Keratinocyte (primary cell): ENCODE results near the gene PI4KA.

Source experiments
- EZH2 ChIP-seq: IDR thresholded peaks from one replicate; pipeline ENCODE4 v1.6.1; 2012; ENCODE audit warnings: inconsistent platforms, mild to moderate bottlenecking, low read length, moderate library complexity
- TF ChIP-seq, protein P1 (sequence below), 3 experiments: IDR thresholded peaks in 1 of 3; conservative IDR thresholded peaks in 1 of 3; optimal IDR thresholded peaks in 1 of 3; 2 replicates in 2 of 3; 3 replicates in 1 of 3; pipeline versions ENCODE3 to v1.5.1; 2011; ENCODE audit warnings: low read length in 3 of 3, mild to moderate bottlenecking in 3 of 3, moderate library complexity in 2 of 3, control low read depth in 1 of 3, inconsistent platforms in 1 of 3; ENCODE audit not compliant: insufficient read depth in 2 of 3; ENCODE audit errors: extremely low read depth in 1 of 3

DNA sequence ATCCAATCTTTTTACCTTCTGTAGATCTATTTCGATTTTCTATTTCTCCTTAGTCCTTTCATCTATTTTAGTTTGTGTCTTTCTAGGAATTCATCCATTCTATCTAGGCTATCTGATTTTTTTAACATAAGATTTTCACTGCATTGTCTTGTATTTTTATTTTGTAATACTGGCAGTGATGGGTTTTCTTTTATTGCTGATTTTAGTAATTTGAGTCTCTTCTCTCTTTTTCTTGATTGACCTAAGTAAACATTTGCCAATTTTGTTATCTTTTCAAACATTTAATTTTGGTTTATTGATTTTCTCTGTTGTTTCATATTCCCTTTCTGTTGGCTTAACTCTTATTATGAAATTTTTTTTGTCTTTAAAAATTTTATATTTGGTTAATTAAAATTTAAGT lies 192.1 kb downstream of the PI4KA start:
- TF ChIP-seq, protein P1, sequence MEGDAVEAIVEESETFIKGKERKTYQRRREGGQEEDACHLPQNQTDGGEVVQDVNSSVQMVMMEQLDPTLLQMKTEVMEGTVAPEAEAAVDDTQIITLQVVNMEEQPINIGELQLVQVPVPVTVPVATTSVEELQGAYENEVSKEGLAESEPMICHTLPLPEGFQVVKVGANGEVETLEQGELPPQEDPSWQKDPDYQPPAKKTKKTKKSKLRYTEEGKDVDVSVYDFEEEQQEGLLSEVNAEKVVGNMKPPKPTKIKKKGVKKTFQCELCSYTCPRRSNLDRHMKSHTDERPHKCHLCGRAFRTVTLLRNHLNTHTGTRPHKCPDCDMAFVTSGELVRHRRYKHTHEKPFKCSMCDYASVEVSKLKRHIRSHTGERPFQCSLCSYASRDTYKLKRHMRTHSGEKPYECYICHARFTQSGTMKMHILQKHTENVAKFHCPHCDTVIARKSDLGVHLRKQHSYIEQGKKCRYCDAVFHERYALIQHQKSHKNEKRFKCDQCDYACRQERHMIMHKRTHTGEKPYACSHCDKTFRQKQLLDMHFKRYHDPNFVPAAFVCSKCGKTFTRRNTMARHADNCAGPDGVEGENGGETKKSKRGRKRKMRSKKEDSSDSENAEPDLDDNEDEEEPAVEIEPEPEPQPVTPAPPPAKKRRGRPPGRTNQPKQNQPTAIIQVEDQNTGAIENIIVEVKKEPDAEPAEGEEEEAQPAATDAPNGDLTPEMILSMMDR (optimal IDR thresholded peaks at IDR 0.05 in 1 of 3, IDR thresholded peaks at IDR 0.05 in 1 of 3, conservative IDR thresholded peaks at IDR 0.05 in 1 of 3; ENCODE audit: extremely low read depth in 1 of 3, insufficient read depth in 2 of 3, low read length in 3 of 3) = no peak
- TF ChIP-seq EZH2 = no peak
